ENCODE results near the gene LOXL3. TPM values are rescaled to one million over a fixed set of nuclear protein-coding genes. Genes with fewer than 3 reads are reported as not detected.
A peak's percentile ranks its signal among the peaks of the same experiment; 100 is the strongest.

The LOXL3 gene
- total RNA-seq, 2 experiments from 2014 or later = 0.21 to 0.98 TPM

DNA sequence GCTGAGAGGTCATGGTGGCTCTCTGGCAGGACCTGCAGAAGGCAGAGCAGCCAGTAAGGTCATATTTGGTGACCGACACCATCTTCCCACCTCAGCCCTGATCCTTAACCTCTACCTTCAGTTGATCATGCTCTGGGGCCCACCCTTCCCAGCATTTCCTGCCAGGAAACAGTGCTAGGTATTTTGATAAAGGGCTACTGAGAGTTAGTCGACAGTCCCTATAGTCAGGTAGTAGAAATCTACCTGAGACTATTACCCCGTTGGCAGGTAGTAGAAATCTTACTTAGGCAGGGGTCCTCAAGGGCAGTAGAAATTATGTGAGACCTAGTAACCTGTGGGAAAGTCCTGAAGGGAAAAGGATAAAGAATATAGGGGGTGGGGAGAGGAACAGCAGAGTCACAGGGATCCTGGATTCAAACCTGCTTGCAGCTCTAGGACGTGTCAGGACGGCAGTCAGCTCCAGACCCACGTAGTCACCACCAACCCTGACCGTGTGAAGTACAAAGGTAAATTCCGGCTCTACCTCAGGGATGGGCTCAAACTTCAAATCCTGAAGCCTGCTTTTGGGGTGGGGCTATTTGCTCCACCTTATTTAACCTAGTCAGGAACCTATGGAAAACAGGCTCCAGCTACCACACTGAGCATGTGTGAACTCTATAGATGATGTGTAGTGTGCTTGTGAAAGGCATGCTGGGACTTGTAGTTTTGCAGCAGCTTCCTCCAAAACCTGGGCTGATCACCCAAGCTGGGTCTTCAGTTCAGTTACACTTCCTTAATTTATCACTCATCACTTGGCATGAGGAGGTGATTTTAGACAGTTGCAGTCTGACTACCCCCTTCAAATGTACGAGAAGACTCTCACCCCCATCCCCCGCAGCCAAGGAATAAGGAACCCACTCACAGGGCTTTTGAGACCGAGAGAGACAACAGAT, 27.8 kb downstream of the LOXL3 start, which contains the start of gene DQX1:
Gene DQX1, minus strand, starts transcription at position 515 of the 932 bp plus-strand sequence. Its CDS starts 502 bp downstream, at position 13.
- Histone ChIP-seq H3K9me3 (ENCODE audit: low read length) (no peaks in the 10 kb centered on the region), H2AFZ (ENCODE audit: low read length) (no peak within 1 kb of the TSS), H3K4me2 (ENCODE audit: low read length) (0 out of 2 replicates have a peak within 1 kb of the TSS, but pooled peaks have one; percentile 95), H3K4me3 (ENCODE audit: low read depth, low read length, poor library complexity, severe bottlenecking) (no peak within 1 kb of the TSS), H3K9me2 (ENCODE audit: insufficient read depth, low read length) (no peaks in the 10 kb centered on the region), H3K27ac (ENCODE audit: low read depth, low read length, poor library complexity, severe bottlenecking) (no peak within 1 kb of the TSS), H3K4me1 (ENCODE audit: insufficient read depth, low read length, poor library complexity, severe bottlenecking) (peaks cover 21% of the 10 kb centered on the region), H4K20me1 (ENCODE audit: insufficient read depth, low read length) (peaks cover 5% of the 10 kb centered on the region; the same call in 1 of the 2 replicates), H3K36me3 (ENCODE audit: insufficient read depth, low read length) (peaks cover 45% of the 10 kb centered on the region), H3K79me2 (ENCODE audit: insufficient read depth, low read depth, low read length) (peaks cover 32% of the 10 kb centered on the region)
- intact Hi-C loops (cut with micrococcal nuclease; ENCODE audit: unreplicated experiment) = no loop called here
- ChIA-PET CTCF (ENCODE audit: unreplicated experiment) (no interaction called here), POLR2A (interaction anchor here (0.6 to 1.0 kb wide), 2 partner anchors 8 to 15 kb away, joined by 3 read pairs; no protein-coding TSS in a partner anchor)
- TF ChIP-seq, protein P1, sequence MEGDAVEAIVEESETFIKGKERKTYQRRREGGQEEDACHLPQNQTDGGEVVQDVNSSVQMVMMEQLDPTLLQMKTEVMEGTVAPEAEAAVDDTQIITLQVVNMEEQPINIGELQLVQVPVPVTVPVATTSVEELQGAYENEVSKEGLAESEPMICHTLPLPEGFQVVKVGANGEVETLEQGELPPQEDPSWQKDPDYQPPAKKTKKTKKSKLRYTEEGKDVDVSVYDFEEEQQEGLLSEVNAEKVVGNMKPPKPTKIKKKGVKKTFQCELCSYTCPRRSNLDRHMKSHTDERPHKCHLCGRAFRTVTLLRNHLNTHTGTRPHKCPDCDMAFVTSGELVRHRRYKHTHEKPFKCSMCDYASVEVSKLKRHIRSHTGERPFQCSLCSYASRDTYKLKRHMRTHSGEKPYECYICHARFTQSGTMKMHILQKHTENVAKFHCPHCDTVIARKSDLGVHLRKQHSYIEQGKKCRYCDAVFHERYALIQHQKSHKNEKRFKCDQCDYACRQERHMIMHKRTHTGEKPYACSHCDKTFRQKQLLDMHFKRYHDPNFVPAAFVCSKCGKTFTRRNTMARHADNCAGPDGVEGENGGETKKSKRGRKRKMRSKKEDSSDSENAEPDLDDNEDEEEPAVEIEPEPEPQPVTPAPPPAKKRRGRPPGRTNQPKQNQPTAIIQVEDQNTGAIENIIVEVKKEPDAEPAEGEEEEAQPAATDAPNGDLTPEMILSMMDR (conservative IDR thresholded peaks at IDR 0.05; ENCODE audit: low read length) = no peak
- TF ChIP-seq EZH2phosphoT487 (IDR thresholded peaks at IDR 0.05; ENCODE audit: borderline replicate concordance, low read depth, low read length) = no peak
- peak; percentile 63 for DNase-seq (ENCODE audit: low spot score)
- BruUV-seq (replicated peaks) = no TSS peak

DNA sequence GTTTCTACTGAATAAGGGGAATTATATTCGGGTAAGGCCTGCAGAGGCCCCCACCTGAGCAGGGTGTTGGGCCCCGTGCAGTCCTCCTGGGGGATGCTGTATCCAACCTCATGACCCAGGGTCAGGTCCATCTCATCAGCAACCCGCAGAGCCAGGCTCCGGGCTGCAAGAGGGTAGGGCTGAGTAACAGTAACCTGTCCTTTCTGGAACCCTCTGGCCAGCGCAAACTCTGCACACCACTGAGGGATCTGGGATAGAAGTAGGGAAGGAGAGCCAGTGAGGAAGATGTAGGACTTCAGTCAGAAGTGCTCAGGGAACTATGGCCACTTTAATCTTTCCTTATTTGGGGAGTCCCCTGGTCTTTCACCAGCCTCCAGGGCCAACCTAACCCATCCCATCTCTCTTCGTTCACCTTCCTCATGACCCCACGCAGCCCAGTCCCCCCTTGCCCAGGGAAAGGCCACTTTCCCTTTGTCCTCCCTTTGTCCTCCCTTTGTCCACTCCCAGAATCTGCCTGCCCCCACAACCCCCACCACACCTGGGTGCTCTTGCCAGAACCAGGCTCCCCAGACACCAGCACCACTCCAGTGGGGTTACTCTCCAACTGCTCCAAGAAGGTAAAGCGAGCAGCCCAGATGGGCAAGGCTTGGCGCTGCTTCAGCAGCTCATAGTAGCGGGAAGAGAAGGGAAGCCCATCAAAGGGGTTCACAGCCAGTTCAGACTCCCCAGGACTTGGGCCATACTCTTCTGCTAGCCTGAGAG, 28.6 kb downstream of the LOXL3 start:
- Histone ChIP-seq H3K4me2 (ENCODE audit: low read length) (no peak overlapping the region), H3K36me3 (ENCODE audit: insufficient read depth, low read length) (peaks cover 43% of the 10 kb centered on the region), H3K9me2 (ENCODE audit: insufficient read depth, low read length) (no peaks in the 10 kb centered on the region), H3K79me2 (ENCODE audit: insufficient read depth, low read depth, low read length) (peaks cover 28% of the 10 kb centered on the region), H4K20me1 (ENCODE audit: insufficient read depth, low read length) (peaks cover 5% of the 10 kb centered on the region; the same call in 1 of the 2 replicates), H2AFZ (ENCODE audit: low read length) (no peak overlapping the region), H3K27ac (ENCODE audit: low read depth, low read length, poor library complexity, severe bottlenecking) (no peak overlapping the region), H3K4me3 (ENCODE audit: low read depth, low read length, poor library complexity, severe bottlenecking) (no peak overlapping the region), H3K9me3 (ENCODE audit: low read length) (no peaks in the 10 kb centered on the region), H3K4me1 (ENCODE audit: insufficient read depth, low read length, poor library complexity, severe bottlenecking) (peaks cover 18% of the 10 kb centered on the region)
- POLR2A ChIA-PET = interaction anchor here (0.6 kb wide), 1 partner anchor 16 kb away, joined by 3 read pairs; no protein-coding TSS in a partner anchor
- intact Hi-C loops (cut with micrococcal nuclease; ENCODE audit: unreplicated experiment) = no loop called here
- DNase-seq (ENCODE audit: low spot score) = no peak
- CTCF ChIA-PET (ENCODE audit: unreplicated experiment) = no interaction called here
- no TSS peak for BruUV-seq (replicated peaks)
- no peak for TF ChIP-seq EZH2phosphoT487 (IDR thresholded peaks at IDR 0.05; ENCODE audit: borderline replicate concordance, low read depth, low read length)
- TF ChIP-seq, protein P1 (conservative IDR thresholded peaks at IDR 0.05; ENCODE audit: low read length) = no peak
